GM18511 (cell line): ENCODE results near the gene LINGO1.

Experiments
- ATAC-seq: cut with Tn5 transposase; IDR thresholded peaks from one replicate; pipeline ENCODE4 v1.9.1; 2021; ENCODE audit warnings: mild to moderate bottlenecking, moderate library complexity; ENCODE audit not compliant: unreplicated experiment

Gene LINGO1, protein sequence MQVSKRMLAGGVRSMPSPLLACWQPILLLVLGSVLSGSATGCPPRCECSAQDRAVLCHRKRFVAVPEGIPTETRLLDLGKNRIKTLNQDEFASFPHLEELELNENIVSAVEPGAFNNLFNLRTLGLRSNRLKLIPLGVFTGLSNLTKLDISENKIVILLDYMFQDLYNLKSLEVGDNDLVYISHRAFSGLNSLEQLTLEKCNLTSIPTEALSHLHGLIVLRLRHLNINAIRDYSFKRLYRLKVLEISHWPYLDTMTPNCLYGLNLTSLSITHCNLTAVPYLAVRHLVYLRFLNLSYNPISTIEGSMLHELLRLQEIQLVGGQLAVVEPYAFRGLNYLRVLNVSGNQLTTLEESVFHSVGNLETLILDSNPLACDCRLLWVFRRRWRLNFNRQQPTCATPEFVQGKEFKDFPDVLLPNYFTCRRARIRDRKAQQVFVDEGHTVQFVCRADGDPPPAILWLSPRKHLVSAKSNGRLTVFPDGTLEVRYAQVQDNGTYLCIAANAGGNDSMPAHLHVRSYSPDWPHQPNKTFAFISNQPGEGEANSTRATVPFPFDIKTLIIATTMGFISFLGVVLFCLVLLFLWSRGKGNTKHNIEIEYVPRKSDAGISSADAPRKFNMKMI

DNA sequence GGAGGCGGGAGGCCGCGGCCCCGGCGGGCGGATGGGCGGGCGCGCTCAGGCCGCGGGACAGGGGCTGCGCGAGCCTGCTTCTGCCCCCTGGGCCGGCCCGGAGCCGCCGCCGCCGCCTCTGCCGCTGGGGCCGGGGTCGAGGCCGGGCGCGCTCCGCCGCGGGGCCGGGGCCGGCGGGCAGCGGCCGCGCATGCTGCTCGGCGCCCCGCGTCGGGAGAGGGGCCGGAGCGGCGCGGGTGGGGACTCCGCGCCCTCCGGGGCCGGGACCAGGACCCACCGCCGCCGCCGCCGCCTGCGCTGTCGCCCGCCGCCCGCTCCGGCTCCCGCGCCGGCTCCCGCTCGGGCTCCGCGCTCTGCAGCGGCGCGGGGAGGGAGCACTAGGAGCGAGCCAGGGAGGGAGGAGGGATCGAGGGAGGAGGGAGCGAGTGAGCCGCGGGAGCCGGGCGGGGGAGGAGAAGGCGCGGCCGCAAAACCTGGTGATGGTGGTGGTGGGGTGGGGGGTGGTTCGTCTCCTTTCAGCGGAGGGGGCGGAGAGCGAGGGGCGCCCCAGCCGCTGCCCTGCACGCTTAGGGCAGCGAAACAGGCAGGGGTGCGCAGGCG lies at the start of gene LINGO1:
LINGO1 (minus strand) TSS at position 379 of the 600 bp plus-strand sequence. CDS start 597 bp downstream, outside the sequence.
- no peak for ATAC-seq

GRCh38 chr15:77681362-77681761 lies 48.6 kb upstream of the LINGO1 start:
- no peak for ATAC-seq

DNA sequence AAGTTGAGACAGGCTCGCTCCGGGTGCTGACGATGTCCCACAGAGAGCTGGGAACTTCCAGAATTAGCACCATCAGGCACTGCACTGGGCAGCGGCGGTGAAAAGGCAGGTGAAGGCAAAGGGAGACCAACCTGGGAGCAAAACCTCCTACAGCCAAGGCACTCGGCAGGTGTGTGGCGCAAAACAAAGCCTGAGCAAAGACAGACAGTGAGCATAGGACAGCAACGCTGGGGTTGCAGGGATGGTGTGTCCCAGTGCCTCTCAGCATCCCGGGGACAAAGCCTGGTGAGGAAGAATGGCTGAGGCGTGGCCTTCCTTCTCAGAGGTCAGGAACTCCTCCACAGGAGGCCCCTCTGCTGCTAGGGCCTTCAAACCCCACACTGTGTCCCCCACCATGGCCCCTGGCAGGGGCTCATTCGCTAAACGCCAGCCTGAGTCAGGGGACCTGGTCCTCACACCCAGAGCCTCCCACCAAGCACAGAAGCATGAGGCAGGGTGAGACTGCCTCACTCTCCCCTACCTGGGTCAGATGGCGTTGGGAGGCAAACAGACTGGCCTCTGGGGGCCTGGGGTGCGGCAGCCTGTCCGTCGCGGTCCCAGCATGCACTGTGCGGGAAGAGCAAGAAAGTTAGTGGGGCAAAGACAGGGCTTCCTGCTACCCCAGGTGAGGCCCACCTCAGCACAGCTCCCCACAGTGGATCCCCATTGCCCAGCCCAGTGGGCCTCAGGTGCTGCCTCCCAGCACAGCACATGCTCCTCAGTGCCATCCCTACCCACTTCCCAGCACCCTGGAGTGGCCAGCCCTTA lies 44.1 kb upstream of the LINGO1 start:
- no peak for ATAC-seq

DNA sequence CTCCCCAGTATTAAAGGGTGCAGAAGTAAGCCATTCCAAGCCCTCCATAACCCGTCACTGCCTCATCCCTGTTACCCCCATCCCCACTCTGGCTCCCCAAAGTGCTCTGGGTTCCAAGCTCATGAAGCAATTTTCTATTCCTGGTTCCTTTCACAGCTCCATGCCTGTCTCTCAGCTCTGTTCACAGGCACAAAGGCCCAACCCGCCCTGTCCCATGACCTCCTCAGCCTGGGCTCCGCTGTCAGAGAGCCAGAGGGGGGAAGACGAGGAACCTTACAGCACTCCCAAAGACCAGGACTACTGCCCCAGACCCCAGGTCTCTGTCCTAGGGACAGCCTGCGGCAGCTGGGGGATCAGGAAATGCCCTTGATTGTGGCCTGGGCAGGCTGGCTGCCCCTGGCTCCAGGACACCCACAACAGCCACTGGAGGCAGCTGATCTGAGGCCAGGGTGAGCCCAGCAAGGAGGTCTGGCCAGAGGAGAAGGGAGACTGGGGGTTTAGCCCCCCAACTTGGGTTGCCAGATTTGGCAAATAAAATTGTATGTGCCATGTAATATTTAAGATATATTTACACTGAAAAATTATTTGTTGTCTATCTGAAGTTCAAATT lies 43.2 kb upstream of the LINGO1 start:
- ATAC-seq = no peak

DNA sequence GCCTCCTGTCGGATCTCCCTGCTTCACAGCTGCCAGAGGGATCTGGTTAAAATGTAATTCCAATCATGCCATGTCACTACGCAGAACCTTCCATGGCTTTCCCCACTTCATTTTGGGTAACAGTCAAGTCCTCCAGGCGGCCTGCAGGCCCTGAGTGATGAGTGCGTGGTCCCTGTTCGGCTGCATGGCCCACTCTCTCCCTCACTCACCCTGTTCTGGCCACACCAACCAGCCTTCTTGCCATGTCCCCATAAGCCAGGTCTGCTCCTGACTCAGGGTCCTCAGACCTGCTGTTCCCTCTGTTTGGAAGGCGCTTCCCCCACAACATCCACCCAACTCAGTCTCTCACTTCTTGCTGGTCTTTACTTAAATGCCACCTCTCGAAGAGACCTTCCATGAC lies 41.6 kb upstream of the LINGO1 start:
- ATAC-seq = no peak

DNA sequence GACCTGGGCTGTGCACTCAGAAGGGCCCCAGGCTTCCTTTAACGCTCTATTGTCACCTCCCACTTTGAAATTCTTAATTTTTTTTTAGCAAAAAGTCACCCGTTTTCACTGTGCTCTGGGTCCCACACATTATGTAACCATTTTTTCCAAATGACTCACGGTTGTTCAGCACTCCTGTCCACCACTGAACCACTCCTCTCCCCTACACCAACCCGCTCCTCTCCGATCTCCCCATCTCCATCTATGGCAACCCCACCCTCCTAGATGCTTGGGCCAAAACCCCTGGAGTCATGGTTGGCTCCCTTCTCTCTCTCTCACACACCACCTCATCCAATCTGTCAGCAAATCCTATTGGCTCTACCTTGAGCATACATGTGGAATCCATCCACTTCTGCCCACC lies 41.2 kb upstream of the LINGO1 start:
- no peak for ATAC-seq

DNA sequence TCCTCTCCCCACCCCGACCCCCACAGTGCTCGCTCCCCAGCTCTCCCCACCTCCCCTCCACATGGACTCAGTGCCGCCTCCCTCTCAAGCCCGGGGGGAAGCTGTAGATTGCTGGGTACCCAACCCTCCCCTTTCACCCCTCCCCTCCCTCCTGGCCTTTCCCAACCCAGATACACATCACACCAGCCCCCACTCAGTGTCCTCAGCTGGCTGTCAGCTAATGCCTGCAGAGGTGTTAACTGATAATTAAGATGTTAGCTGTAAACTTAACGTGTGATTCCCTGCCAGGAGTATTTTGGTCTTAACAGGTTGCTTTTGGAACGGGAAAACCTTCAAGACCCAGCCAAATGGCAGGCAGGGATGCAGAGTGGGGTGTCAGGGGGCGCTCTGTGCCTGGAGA lies 39.4 kb upstream of the LINGO1 start:
- ATAC-seq = no peak

- no peak for ATAC-seq
These were observed 38.8 kb upstream of the LINGO1 start for GRCh38 chr15:77671362-77672056.

DNA sequence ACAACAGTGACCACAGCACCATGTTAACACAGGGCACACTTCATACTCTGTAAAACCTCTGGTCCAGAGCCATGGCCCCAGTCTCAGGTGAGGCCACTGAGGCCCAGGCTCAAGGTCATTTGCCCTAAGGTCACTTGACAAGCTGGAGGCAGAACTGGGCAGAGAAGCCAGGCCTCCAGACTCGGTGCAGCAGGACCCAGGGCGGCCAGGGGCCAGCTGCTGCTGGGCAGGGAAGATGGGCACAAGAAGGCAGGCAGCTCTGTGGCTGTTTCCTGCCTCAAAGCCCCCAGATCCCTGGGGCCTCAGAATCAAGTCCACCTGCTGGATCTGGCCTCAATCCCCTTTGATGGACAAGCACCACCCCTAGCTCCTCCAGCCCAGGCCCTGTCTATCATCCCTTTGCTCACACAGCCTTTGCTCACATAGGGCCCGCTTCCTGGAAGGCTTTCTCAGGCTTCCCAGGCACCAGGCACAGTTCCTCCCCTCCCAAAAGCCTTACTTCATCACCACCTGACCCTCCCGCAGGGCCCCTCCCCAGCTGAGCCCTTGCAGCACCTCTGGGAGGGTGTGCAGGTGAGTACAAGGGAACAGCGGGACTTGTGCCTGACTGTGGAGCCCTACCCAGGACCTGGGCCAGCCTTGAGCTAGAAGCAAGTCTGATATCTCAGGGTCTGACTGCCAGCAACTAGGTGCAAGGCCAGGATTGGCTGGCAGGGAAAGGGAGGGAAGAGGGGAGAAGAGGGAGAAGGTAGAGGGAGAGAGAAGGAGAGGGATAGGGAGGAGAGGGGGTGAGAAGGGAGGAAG lies 38.0 kb upstream of the LINGO1 start:
- no peak for ATAC-seq

- ATAC-seq = no peak
These were observed 37.2 kb upstream of the LINGO1 start for GRCh38 chr15:77669896-77670295.

- no peak for ATAC-seq
These were observed 34.9 kb upstream of the LINGO1 start for GRCh38 chr15:77667338-77668234.

GRCh38 chr15:77666296-77666660 lies 33.6 kb upstream of the LINGO1 start:
- no peak for ATAC-seq

- no peak for ATAC-seq
These were observed 33.0 kb upstream of the LINGO1 start for GRCh38 chr15:77665530-77666295.

DNA sequence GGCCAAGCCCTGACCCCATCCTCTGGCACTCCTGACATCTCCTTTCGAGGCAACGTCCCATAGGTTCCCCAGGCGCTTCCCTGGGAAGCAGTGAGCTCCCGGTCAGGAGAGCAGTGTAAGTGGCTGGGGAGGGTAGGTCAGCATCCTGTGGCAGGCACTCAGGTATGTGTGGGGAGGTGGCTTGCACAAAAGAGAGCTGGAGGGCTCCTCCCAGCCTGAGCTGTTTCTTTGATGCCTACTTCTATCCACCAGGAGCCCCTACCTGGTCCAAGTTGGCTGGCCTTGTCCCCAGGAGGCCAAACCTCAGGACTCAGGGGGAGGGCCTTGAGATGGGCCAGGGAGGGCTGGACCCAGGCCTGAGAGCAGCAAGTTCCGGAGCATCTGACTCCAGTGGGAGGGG lies 31.7 kb upstream of the LINGO1 start:
- ATAC-seq = no peak

DNA sequence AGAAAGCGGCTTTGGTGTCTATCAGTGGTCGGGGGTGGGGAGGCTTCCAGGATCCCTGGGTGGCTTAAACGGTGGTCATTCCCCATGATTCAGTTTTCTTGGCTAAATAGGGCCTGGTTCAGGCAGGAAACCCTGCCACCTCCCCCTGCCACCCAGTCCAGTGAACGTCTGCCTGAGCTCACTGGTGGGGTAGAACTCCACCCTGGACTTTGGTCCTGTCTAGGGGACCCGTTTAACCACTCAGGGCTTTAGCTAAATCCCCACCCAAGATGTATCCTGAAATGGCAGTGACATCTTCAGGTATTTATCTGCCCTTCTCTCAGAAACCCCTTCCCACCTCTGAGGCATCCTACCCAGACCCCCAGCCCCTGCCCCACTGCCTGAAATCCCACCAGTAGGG lies 30.5 kb upstream of the LINGO1 start:
- no peak for ATAC-seq

- no peak for ATAC-seq
These were observed 26.9 kb upstream of the LINGO1 start for GRCh38 chr15:77659350-77660321.

DNA sequence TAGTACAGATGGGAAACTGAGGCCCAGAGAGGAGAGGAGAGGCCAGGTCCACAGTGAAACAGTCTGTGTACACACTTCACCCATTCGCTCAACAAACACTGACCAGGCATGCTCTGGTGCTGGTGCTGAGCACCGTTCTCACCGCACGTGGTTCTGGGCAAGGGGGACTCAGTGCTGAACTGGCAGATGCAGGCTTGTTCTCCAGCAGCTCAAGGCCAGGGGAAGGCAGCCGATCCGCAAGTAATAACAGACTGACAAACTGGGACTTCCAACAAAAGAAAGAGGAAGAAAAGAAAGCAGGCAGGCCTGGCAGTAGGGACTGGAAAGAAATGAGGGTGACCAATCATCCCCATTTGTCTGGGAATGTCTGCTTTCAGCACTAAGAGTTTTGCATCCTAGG lies 25.6 kb upstream of the LINGO1 start:
- no peak for ATAC-seq
